ENCODE results near the gene LYZL4.

The LYZL4 gene, protein sequence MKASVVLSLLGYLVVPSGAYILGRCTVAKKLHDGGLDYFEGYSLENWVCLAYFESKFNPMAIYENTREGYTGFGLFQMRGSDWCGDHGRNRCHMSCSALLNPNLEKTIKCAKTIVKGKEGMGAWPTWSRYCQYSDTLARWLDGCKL

DNA sequence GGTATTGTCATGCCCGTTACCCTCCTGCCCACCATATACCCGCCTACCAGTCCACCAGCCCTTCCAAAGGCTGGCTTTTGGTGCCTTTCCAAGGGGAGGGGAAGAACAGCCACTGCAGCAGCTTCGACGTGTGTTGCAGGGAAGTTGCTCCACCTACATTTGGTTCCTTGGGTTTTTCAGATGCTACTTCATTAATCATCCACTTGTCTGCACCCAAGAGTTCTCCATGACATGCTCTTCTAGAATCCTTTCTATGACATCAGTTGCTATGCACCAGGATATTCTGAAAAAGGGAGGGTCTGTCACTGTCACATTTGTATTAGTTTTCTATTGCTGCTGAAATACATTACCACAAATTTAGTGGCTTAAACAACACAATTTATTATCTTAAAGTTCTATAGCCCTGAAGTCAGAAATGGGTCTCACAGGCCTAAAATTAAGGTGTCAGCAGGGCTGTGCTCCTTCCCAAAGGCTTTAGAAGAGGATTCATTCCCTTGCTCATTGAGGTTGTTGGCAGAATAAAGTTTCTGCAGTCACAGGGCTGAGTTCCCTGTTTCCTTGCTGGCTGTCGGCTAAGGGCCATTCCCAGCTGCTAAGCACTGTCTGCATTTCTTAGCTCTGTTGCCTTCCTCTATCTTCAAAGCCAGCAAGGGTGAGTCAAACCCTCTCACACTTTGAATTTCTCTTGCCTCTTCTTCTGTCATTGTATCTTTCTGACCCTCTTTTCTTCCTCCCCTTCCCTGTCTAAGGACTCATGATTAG lies at the start of gene LYZL4:
TSS of gene LYZL4 (minus strand) at position 241 of the 762 bp plus-strand sequence. CDS start 3,359 bp downstream, outside the sequence.
- TF ChIP-seq, protein P1, sequence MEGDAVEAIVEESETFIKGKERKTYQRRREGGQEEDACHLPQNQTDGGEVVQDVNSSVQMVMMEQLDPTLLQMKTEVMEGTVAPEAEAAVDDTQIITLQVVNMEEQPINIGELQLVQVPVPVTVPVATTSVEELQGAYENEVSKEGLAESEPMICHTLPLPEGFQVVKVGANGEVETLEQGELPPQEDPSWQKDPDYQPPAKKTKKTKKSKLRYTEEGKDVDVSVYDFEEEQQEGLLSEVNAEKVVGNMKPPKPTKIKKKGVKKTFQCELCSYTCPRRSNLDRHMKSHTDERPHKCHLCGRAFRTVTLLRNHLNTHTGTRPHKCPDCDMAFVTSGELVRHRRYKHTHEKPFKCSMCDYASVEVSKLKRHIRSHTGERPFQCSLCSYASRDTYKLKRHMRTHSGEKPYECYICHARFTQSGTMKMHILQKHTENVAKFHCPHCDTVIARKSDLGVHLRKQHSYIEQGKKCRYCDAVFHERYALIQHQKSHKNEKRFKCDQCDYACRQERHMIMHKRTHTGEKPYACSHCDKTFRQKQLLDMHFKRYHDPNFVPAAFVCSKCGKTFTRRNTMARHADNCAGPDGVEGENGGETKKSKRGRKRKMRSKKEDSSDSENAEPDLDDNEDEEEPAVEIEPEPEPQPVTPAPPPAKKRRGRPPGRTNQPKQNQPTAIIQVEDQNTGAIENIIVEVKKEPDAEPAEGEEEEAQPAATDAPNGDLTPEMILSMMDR (IDR thresholded peaks at IDR 0.05; ENCODE audit: borderline replicate concordance, control extremely low read depth, extremely low read depth, insufficient read depth, missing control alignments): no peak
- in situ Hi-C loops (cut with MboI; ENCODE audit: low sequenced_read_pairs, unreplicated experiment): no loop called here
- DNase-seq (ENCODE audit: low spot score): no peak

DNA sequence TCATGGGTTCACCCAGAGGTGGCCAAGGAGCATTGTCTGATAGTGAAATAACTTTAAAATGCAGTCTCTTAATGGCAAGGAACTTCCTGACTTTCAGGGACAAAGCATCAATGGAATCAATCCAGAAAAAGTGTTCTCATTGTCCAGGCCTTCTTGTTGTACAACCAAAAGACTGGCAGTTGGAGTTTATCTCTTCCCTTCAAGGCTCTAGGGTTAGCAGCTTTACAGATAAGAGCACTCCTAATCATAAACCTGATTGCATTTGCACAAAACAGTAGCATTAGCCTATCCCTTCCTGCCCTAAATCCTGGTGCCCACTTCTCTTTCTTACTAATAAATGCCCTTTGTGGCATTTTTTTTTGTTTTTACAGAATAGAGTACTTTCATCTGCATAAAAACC lies 48.7 kb upstream of the LYZL4 start:
- TF ChIP-seq, protein P1 (IDR thresholded peaks at IDR 0.05; ENCODE audit: borderline replicate concordance, control extremely low read depth, extremely low read depth, insufficient read depth, missing control alignments): no peak
- DNase-seq (ENCODE audit: low spot score): no peak
- in situ Hi-C loops (cut with MboI; ENCODE audit: low sequenced_read_pairs, unreplicated experiment): no loop called here

DNA sequence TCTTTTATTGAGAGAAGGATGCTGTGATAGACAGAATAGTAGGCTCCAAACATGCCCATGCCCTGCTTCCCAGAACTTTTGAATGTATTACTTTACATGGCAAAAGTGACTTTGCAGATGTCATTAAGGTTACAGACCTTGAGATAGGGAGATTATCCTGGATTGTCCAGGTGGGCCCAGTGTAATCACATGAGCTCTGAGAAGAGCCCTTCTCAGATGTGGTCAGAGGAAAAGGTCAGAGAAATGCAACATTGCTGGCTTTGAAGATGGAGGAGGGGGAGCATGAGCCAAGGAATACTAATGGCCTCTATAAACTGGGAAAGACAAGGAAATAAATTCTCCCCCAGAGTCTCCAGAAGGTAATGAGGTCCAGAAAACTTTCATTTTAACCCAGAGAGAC lies 45.8 kb upstream of the LYZL4 start:
- DNase-seq (ENCODE audit: low spot score): no peak
- in situ Hi-C loops (cut with MboI; ENCODE audit: low sequenced_read_pairs, unreplicated experiment): no loop called here
- TF ChIP-seq, protein P1 (IDR thresholded peaks at IDR 0.05; ENCODE audit: borderline replicate concordance, control extremely low read depth, extremely low read depth, insufficient read depth, missing control alignments): no peak

DNA sequence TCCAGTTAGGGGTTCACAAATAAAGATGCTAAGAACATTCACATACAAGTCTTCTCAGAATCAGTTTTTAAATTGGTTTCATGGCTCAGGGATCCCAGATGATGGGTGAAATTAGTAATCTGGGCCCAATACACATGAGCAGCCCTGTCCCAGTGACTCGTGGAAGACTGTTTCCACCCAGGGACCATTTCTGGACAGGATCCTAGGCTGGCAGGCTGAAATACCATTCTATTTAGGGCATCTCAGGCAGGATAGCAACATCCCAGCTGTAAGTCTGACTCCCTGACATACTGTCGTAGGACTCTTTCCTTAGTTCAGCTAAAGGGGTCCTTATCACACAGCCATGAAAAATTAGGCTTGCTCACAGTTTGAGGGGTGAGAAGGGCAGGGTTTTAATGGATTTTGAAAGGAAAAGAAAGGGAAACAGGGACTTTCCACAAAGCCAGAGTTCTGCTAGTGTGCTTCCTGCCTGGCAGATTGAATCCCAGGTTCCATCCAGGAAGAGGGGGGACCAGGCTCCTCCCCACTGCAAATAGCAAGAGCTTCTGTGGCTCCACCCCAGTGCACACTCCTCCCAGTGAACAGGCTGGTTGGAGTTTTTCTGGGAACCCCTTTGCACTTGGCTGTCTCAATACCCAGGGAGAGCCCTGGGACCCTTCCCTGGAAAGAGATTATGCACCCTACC lies 41.3 kb upstream of the LYZL4 start:
- TF ChIP-seq, protein P1 (IDR thresholded peaks at IDR 0.05; ENCODE audit: borderline replicate concordance, control extremely low read depth, extremely low read depth, insufficient read depth, missing control alignments): no peak
- in situ Hi-C loops (cut with MboI; ENCODE audit: low sequenced_read_pairs, unreplicated experiment): no loop called here
- no peak for DNase-seq (ENCODE audit: low spot score)

DNA sequence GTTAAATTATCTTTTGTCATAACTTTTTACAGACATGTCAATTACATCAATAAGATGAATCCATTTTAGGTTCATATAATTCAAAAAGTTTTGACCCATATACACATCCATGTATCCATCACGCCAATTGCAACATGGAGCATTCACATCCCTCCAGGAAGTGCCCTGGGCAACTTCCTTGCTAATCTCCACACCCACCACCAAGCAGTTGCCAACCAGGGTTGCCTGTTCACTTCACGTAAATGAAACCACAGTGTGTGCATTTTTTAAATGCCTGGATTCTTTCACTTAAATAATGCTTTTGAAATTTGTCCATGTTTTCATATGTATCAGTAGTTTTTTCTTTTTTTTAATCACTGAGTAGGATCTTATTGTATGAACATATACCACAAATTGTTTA lies 40.7 kb upstream of the LYZL4 start:
- in situ Hi-C loops (cut with MboI; ENCODE audit: low sequenced_read_pairs, unreplicated experiment): no loop called here

DNA sequence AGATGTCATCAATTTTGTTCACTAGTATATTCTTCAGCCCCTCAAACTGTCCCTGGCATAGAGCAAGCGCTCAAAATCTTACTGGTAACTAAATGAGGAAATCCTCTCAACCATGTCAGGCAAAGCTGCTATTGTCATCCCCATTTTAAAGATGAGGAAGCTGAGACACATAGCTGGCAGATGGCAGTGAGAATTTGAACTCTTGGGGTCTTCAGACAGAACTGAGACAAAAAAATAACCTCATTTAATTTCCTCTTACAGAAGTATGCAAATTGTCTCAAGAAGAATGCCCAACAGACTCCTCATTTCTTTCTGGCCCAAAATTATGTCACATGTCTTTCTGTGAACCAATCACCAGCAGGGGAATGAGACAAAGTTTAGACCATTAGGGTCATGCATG lies 40.2 kb upstream of the LYZL4 start:
- TF ChIP-seq, protein P1 (IDR thresholded peaks at IDR 0.05; ENCODE audit: borderline replicate concordance, control extremely low read depth, extremely low read depth, insufficient read depth, missing control alignments): no peak
- in situ Hi-C loops (cut with MboI; ENCODE audit: low sequenced_read_pairs, unreplicated experiment): no loop called here
- no peak for DNase-seq (ENCODE audit: low spot score)

More for the DNA sequence above, 40.7 kb upstream of the LYZL4 start:
- TF ChIP-seq, protein P1 (IDR thresholded peaks at IDR 0.05; ENCODE audit: borderline replicate concordance, control extremely low read depth, extremely low read depth, insufficient read depth, missing control alignments): no peak
- no peak for DNase-seq (ENCODE audit: low spot score)

All from GM13976 (cell line).